ENCODE results near the gene PCDH12. TPM values are rescaled to one million over a fixed set of nuclear protein-coding genes. Genes with fewer than 3 reads are reported as not detected.

The PCDH12 gene
- total RNA-seq, 1 donor from 2014 or later = 0.07 TPM

DNA sequence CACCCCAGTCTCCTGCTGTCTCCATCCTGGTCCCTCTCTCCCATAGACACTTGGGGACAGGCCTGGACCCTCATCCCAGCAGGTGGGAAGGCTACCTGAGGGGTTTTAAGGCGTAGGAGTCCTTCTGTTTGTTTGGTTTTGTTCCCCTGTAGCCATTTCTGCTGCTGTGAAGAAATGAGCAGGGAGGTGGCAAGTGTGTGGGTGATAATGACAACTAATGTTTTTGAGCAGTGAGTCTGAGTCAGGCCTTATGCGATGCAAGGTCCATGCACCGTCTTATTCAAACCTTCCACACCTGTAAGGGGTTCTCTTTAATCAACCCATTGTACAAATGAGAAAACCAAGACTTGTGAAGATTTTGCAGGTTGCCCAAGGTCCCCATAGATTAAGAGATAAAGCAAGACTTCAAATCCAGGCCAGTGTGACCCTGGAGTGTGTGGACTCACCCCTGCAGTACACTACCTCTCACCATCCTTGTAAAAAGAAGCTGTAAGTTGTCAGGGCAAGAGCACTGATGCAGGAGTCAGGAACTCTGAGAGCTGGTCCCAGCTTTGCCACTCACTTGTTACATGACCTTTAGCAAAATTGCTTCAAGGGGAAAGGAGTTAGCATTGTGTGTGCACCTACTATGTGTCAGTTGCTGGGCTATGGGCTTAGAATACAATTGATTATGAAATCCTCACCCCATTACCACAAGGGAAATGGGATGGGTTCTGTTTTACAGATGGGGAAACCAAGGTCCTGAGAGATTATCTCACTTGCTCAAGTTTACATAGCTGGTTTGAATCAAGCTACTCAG lies 7.6 kb downstream of the PCDH12 start:
- peaks cover 1% of the 10 kb centered on the region for H3K4me1 Mint-ChIP-seq
- no peak overlapping the region for H3K4me3 Mint-ChIP-seq
- no peaks in the 10 kb centered on the region for H3K9me3 Mint-ChIP-seq
- H3K27ac Mint-ChIP-seq = no peak overlapping the region
- TF ChIP-seq, protein P1, sequence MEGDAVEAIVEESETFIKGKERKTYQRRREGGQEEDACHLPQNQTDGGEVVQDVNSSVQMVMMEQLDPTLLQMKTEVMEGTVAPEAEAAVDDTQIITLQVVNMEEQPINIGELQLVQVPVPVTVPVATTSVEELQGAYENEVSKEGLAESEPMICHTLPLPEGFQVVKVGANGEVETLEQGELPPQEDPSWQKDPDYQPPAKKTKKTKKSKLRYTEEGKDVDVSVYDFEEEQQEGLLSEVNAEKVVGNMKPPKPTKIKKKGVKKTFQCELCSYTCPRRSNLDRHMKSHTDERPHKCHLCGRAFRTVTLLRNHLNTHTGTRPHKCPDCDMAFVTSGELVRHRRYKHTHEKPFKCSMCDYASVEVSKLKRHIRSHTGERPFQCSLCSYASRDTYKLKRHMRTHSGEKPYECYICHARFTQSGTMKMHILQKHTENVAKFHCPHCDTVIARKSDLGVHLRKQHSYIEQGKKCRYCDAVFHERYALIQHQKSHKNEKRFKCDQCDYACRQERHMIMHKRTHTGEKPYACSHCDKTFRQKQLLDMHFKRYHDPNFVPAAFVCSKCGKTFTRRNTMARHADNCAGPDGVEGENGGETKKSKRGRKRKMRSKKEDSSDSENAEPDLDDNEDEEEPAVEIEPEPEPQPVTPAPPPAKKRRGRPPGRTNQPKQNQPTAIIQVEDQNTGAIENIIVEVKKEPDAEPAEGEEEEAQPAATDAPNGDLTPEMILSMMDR (IDR thresholded peaks at IDR 0.05; ENCODE audit: unreplicated experiment) = no peak
- H3K27me3 Mint-ChIP-seq (ENCODE audit: low read depth) = peaks cover 6% of the 10 kb centered on the region
- H3K36me3 Mint-ChIP-seq = no peaks in the 10 kb centered on the region
- DNase-seq (ENCODE audit: low spot score in 2 of 2, unreplicated experiment in 2 of 2) = no peak

DNA sequence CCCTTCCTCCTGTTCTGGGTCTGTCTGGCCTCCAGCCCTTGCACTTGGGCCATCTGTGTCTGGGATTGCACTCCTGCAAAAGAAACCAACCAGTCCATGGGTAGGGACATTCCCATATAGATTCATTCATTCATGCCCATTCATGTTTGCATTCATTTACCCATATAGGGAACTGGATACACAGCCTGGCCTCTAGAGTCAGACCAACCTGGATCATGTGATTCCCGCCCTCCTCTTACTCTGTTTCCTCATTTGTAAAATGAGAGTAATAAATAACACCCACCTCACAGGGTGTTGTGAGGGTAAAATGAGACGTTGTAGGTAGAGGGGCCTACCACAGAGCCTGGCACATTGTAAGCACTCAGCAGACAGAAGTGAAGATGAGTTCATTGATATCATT lies 8.5 kb downstream of the PCDH12 start:
- H3K27me3 Mint-ChIP-seq (ENCODE audit: low read depth) = peaks cover 6% of the 10 kb centered on the region
- no peak overlapping the region for H3K27ac Mint-ChIP-seq
- H3K36me3 Mint-ChIP-seq = no peaks in the 10 kb centered on the region
- peaks cover 2% of the 10 kb centered on the region for H3K4me1 Mint-ChIP-seq
- H3K9me3 Mint-ChIP-seq = no peaks in the 10 kb centered on the region
- DNase-seq (ENCODE audit: low spot score in 2 of 2, unreplicated experiment in 2 of 2) = no peak
- H3K4me3 Mint-ChIP-seq = no peak overlapping the region
- TF ChIP-seq, protein P1 (IDR thresholded peaks at IDR 0.05; ENCODE audit: unreplicated experiment) = no peak

DNA sequence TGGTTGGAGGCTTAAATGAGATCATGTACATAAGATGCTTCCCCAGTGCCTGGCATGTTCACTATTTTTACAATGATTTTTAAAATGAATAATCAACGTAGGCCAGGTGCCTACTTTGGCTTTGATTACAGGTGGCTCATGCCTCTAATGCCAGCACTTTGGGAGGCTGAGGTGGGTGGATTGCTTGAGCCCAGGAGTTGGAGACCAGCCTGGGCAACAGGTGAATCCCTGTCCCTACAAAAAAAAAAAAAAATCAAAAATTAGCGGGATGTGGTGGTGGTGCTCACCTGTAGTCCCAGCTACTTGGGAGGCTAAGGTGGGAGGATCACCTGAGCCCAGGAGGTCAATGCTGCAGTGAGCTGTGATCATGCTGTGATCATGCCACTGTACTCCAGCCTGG lies 9.2 kb downstream of the PCDH12 start:
- DNase-seq (ENCODE audit: low spot score in 2 of 2, unreplicated experiment in 2 of 2) = no peak
- H3K4me1 Mint-ChIP-seq = peaks cover 2% of the 10 kb centered on the region
- no peaks in the 10 kb centered on the region for H3K9me3 Mint-ChIP-seq
- no peak overlapping the region for H3K4me3 Mint-ChIP-seq
- no peak overlapping the region for H3K27ac Mint-ChIP-seq
- TF ChIP-seq, protein P1 (IDR thresholded peaks at IDR 0.05; ENCODE audit: unreplicated experiment) = no peak
- H3K36me3 Mint-ChIP-seq = no peaks in the 10 kb centered on the region
- H3K27me3 Mint-ChIP-seq (ENCODE audit: low read depth) = peaks cover 6% of the 10 kb centered on the region

DNA sequence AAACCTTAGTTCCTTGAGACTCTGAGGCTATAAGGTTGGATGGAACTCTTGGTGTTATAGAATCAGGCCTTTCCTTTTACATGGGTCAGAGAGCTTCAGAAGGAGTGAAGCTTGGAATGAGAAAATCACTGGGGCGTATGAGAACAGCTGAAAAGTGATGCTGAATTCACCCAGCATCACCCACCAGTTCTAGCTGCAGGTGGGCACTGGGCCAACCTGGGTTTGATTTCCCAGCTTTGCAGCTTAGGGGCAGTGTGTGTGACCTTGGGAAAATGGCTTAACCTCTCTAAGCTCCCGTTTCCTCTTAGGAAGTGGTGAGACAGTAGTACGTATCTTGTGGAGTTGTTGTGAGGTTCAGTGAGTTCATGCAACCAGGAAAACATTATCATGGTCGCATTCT lies 10.7 kb downstream of the PCDH12 start:
- DNase-seq (ENCODE audit: low spot score in 2 of 2, unreplicated experiment in 2 of 2) = no peak
- TF ChIP-seq, protein P1 (IDR thresholded peaks at IDR 0.05; ENCODE audit: unreplicated experiment) = no peak
- Mint-ChIP-seq H3K4me1 (peaks cover 2% of the 10 kb centered on the region), H3K4me3 (no peak overlapping the region), H3K9me3 (no peaks in the 10 kb centered on the region), H3K27ac (no peak overlapping the region), H3K36me3 (no peaks in the 10 kb centered on the region), H3K27me3 (ENCODE audit: low read depth) (peaks cover 6% of the 10 kb centered on the region)

DNA sequence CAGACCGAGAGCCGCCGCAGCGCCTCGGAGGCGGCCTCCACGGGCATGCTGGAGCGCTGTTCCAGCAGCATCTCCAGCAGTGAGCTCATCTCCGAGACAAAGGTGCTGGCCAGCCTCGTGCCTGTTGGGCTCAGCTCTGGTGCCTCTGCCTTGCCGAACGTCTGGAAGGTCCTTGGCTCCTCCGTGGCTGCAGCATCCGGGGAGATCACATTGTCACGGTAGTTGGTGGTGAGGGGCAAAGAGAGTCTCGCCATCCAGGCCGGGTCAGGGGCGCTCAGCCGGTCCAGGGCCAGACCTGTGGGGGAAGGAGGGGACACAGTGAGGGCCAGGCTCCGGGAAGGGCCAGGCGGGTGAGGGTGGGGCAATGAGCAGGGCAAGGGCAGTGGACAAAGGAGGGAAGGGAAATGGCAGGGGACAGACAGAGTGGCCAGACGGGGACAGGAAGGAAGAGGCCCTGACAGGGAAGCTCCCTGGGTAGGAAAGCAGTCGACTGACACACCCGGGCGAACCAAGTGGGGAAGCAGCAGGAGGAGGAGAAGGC lies 12.4 kb downstream of the PCDH12 start:
- TF ChIP-seq, protein P1 (IDR thresholded peaks at IDR 0.05; ENCODE audit: unreplicated experiment) = no peak
- Mint-ChIP-seq H3K4me3 (no peak overlapping the region), H3K36me3 (no peaks in the 10 kb centered on the region), H3K27ac (peak overlapping the region; percentile 30), H3K4me1 (peaks cover 2% of the 10 kb centered on the region), H3K27me3 (ENCODE audit: low read depth) (peaks cover 1% of the 10 kb centered on the region), H3K9me3 (no peaks in the 10 kb centered on the region)
- DNase-seq (ENCODE audit: low spot score in 2 of 2, unreplicated experiment in 2 of 2) = no peak
